ENCODE data around the gene USP4.
"Not testable (repeated sequence)": the region's sequence is repeated elsewhere in the genome, so short reads cannot be mapped to it uniquely, and the experiment has no call there.

USP4 gene

DNA sequence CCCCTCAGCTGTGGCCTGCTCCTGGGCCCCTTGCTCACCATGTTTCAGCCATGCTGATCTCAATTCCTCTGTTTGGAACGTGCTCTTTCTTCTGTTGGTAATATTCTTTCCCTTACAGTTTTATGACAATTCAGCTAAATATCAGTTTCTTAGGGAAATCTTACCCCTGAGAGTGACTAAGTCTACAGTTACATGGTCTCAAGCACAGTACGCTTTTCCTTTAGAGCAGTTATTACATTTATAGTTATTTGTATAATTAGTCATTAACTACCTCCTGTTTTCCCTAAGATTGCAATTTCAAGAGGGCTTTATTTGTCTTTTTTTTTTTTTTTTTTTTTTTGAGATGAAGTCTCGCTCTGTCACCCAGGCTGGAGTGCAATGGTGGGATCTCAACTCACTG, 86.3 kb downstream of the USP4 start:
- DNase-seq (ENCODE audit: low spot score): no peak

DNA sequence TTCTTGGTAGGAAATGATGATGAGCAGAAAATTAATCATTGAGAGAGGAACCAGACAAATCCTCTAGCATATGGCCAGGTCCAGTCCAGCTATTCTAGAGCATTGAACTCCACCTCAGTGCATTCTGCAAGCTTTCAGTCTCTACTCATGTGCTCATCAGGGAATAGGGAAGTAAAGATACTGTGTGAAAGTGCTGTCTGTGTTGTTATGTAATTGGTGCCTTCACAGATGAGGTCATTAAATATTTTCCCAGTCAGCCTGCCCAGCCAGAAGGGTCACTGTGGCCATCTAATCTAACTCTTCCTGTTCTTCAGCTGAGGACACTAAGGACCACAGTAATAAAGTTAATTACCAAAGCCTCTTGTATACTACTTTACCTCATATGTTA, 91.0 kb downstream of the USP4 start:
- no peak for DNase-seq (ENCODE audit: low spot score)

DNA sequence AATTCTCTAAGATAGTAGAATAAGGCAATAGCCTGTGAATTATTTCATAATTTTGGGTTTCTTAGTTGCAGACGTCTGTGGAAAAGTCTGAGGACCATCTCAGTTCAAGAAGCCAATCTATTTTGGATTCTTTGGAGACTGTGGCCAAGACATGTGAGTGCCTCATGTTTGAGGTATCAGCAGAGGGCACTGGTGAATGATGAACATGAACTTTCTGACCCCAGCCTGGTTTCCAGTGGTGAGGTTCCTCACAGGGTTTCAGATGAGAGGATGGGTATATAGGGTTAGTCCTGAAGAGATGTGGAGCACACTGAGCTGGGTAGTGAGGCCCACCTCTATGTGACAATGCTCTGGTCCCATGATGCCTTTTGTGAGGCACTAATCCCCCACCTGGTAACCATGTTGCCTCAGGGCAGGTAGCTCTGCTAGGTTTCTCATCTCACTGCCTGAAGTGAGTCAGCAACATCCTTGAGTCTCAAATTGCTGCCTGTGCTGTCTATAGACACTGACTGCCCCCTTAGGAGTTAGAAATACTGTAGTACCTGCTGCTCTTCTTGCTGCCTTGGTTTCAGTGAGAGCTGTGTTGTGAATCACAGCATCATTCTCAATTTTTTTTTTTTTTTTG, 95.2 kb downstream of the USP4 start:
- DNase-seq (ENCODE audit: low spot score): peak; percentile 19

DNA sequence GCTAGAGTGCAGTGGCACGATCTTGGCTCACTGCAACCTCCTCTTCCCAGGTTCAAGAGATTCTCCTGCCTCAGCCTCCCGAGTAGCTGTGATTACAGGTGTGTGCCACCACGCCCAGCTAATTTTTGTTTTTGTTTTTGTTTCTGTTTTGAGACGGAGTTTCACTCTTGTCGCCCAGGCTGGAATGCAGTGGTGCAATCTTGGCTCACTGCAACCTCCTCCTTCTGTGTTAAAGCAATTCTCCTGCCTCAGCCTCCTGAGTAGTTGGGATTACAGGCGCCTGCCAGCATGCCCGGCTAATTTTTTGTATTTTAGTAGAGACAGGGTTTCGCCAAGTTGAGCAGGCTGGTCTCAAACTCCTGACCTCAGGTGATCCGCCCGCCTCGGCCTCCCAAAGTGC, 99.8 kb downstream of the USP4 start:
- DNase-seq (ENCODE audit: low spot score): not testable (repeated sequence)

DNA sequence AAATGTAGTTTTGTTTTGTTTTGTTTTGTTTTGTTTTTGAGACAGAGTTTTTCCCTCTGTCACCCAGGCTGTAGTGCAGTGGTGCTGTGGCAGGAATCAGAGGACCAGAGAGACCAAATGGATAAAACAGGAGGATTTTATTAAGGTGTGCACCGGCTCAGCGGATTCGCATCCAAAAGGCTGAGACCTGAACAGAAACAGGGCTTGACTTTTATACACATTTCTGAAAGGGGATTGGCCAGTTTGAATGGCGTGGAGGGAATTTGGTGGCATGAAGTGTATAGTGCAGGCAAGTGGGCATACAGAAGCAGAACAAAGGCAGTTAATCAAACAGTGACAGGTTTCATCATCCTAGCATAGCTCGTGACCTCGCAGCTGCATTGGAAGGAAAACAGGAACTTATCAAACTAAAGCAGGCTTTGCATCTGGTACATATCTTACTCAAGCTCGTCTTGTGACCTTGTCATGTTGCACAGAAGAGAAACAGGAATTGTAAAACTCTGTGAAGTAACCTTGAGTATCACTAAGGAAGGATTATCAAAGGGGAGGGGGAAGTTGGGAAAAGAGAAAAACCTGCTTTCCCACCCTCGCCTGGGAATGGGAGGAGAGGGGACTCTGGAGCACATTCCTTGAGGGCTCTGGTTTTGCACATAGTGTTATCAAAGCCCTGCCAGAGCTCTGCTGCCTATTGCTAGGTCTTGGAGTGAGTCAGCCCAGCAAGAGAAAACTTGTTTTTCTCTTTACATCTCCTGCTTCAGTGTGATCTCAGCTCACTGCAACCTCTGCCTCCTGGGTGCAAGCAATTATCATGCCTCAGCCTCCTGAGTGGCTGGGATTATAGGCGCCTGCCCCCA, 101.4 kb downstream of the USP4 start:
- DNase-seq (ENCODE audit: low spot score): peak; percentile 56

DNA sequence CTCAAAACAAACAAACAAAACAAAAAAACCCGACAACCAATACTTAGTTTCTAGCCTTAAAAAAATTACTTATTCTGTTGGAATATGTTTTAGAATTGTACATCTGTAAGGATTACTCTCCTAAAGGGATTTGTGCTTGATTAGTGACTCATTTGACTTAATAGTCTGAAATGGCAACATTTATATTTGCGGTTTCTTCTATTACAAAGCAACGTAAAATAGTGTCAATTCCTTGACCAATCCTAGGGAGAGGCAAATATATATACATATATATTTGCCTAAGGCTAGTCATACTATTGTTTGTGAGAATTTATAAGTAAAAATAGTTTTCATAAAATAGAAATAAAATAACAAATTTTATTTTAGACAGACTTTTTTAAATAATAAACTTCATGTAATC, 102.5 kb downstream of the USP4 start:
- DNase-seq (ENCODE audit: low spot score): no peak

DNA sequence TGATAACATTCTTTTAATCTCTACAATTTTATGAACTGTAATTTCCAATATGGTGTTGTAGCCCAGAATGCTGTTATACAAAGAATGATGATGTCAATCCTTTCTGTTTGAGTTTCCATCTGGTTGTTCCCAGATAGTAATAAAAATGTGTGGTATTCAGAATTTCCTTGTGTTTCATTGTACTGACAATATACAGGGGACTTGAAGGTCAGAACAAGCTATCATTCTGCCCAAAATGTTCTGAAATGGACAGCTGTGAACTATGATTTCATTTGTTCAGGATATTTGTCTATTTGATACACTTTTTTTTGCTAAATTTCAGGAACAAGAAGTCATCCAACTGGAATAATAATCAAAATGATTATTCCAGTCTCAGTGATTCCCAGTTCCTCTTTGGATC, 103.6 kb downstream of the USP4 start:
- no peak for DNase-seq (ENCODE audit: low spot score)

DNA sequence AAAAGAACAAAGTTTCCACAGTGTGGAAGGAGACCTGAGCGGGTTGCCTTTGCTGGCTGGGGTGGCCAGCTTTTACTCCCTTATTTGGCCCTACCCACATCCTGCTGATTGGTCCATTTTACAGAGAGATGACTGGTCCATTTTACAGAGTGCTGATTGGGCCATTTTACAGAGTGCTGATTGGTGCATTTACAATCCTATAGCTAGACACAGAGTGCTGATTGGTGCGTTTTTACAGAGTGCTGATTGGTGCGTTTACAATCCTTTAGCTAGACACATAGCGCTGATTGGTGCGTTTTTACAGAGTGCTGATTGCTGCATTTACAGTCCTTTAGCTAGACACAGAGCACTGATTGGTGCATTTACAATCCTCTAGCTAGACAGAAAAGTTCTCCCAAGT, 111.0 kb downstream of the USP4 start:
- DNase-seq (ENCODE audit: low spot score): not testable (repeated sequence)
